Activated T-cell treated with anti-CD3 and anti-CD28 coated beads for 24 hours (primary cell): ENCODE data around the gene GNAT3.

Experiments used
- DNase-seq: peaks from one replicate; pipeline ENCODE4 v3.0.0-alpha.2; 2020; ENCODE audit warnings: low read depth

The GNAT3 gene

GRCh38 chr7:80417211-80417793 lies 94.6 kb downstream of the GNAT3 start:
- no peak for DNase-seq

DNA sequence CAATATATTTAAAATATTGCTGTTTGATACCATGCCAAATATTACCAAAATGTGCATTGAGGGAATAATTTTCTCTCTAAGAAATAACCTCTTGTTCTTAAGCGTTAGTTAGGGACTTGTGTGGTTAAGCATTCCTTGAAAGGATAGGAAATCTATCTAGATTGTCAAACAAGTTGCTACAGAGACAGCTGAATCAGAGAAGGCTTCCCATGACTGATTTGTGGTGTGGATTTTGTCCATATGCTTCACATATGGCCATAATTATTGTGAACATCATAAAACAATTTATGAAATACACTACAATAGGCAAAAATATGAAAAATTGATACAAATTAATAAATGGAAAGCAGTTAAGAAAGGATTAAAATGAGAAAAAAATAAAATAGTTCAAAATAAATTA lies 96.3 kb downstream of the GNAT3 start:
- DNase-seq, result no peak

GRCh38 chr7:80415114-80415513 lies 96.8 kb downstream of the GNAT3 start:
- no peak for DNase-seq

GRCh38 chr7:80414331-80414730 lies 97.5 kb downstream of the GNAT3 start:
- no peak for DNase-seq

GRCh38 chr7:80413383-80413945 lies 98.4 kb downstream of the GNAT3 start:
- DNase-seq, result no peak

GRCh38 chr7:80412842-80413241 lies 99.0 kb downstream of the GNAT3 start:
- DNase-seq, result no peak

DNA sequence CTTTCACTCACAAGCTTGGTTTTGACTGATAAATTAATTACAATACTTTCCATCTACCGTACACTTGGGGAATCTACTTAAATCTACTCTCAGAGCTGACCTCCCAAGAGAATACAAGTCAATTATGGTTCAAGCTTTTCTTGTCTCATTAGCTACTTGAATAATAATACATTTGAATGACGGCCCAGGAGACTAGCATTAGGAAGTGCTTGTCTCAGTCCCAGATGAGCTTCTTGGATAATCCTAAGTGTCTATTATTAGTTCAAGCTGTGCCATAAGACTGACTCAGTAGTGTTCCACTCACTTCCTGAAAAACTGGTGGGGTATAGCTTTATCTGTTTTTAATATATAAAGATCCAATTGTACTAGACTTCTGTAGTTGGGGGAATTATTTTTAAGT lies 100.2 kb downstream of the GNAT3 start:
- DNase-seq, result no peak

DNA sequence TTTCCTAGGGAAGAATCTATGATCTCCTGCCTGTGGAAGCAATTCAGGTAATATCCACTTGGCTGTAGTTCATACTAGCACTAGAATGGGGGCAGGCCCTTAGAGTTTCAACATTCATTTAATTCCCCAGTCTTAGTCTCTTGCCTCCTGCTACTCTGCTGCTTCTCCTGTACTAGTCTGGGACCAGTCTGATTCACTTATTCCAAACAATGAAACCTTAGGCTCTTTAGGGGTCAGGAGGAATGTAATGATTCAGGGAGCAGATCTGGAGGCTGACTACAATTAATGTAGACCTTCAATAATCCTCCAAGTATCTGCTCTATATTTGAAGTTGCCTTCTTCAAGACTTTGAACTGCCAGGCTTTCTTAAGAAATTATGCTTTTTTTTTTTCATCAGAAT lies 101.8 kb downstream of the GNAT3 start:
- no peak for DNase-seq
